GM23248 (cell line): ENCODE measurements around the gene ZNF821. TPM values are rescaled to one million over a fixed set of nuclear protein-coding genes. Genes with fewer than 3 reads are reported as not detected.

Source experiments
- DNase-seq: peaks from one replicate; pipeline ENCODE4 v3.0.0-alpha.2; 2015
- H2AFZ ChIP-seq: fragments of 200-600 bp; sonication (generic); 2 replicates; pipeline ENCODE4 v1.6.1; 2016; ENCODE audit warnings: antibody characterized with exemption
- H3F3A ChIP-seq: fragments of 200-600 bp; sonication (generic); 2 replicates; pipeline ENCODE4 v1.6.1; 2016; ENCODE audit warnings: mild to moderate bottlenecking, antibody characterized with exemption, mixed run types; ENCODE audit not compliant: insufficient read depth
- H3K27ac ChIP-seq: fragments of 200-600 bp; sonication (generic); 2 replicates; pipeline ENCODE4 v1.5.1; 2016; ENCODE audit warnings: mild to moderate bottlenecking
- H3K27me3 ChIP-seq: fragments of 200-600 bp; sonication (generic); replicated peaks from 2 replicates; pipeline ENCODE4 v1.6.1; 2016; ENCODE audit warnings: mild to moderate bottlenecking; ENCODE audit not compliant: insufficient read depth
- H3K36me3 ChIP-seq: fragments of 200-600 bp; sonication (generic); 2 replicates; pipeline ENCODE4 v1.6.1; 2016; ENCODE audit warnings: low read depth, mild to moderate bottlenecking
- H3K4me1 ChIP-seq: fragments of 200-600 bp; sonication (generic); 2 replicates; pipeline ENCODE4 v1.6.1; 2016; ENCODE audit warnings: mild to moderate bottlenecking; ENCODE audit not compliant: insufficient read depth
- H3K4me2 ChIP-seq: fragments of 200-600 bp; sonication (generic); one replicate; pipeline ENCODE4 v1.6.1; 2016; ENCODE audit warnings: mild to moderate bottlenecking; ENCODE audit not compliant: unreplicated experiment
- H3K4me3 ChIP-seq: fragments of 200-600 bp; sonication (generic); 2 replicates; pipeline ENCODE4 v1.5.1; 2016; ENCODE audit warnings: mild to moderate bottlenecking
- H3K79me2 ChIP-seq: fragments of 200-600 bp; sonication (generic); 2 replicates; pipeline ENCODE4 v1.6.1; 2016; ENCODE audit warnings: mild to moderate bottlenecking; ENCODE audit not compliant: insufficient read depth
- H3K9ac ChIP-seq: fragments of 200-600 bp; sonication (generic); 2 replicates; pipeline ENCODE4 v1.6.1; 2016; ENCODE audit warnings: mild to moderate bottlenecking
- H3K9me2 ChIP-seq: fragments of 200-600 bp; sonication (generic); 2 replicates; pipeline ENCODE4 v1.6.1; 2016; ENCODE audit warnings: mixed run types, mild to moderate bottlenecking, moderate library complexity; ENCODE audit not compliant: insufficient read depth
- H3K9me3 ChIP-seq: fragments of 200-600 bp; sonication (generic); one replicate; pipeline ENCODE4 v1.6.1; 2017; ENCODE audit warnings: low read depth
- H4K20me1 ChIP-seq: fragments of 200-600 bp; sonication (generic); 2 replicates; pipeline ENCODE4 v1.6.0; 2016; ENCODE audit not compliant: insufficient read depth
- EZH2 ChIP-seq: fragments of 200-600 bp; sonication (generic); IDR thresholded peaks from 2 replicates; pipeline ENCODE4 v1.6.1; 2018; ENCODE audit warnings: antibody characterized with exemption, mild to moderate bottlenecking; ENCODE audit not compliant: insufficient read depth, poor library complexity, severe bottlenecking
- EZH2phosphoT487 ChIP-seq: fragments of 200-600 bp; sonication (generic); IDR thresholded peaks from 2 replicates; pipeline ENCODE4 v1.6.1; 2018; ENCODE audit warnings: antibody characterized with exemption, moderate library complexity, mild to moderate bottlenecking, low read depth; ENCODE audit not compliant: insufficient read depth
- WGBS, 2 experiments: methylation state at CpG; one replicate each; pipeline ENCODE4 v1.1.6; 2015 to 2017; ENCODE audit warnings: low lambda C conversion rate in 2 of 2, low coverage in 1 of 2; ENCODE audit errors: missing lambda C conversion rate in 2 of 2; 5-methylcytosine and 5-hydroxymethylcytosine counted together
- in situ Hi-C: fragments of 300-500 bp; cut with MboI; formaldehyde crosslinking; loops from 2 replicates; pipeline ENCODE4 v1.15.0; 2020
- polyA plus RNA-seq: library from polyadenylated mRNA; unstranded; fragments of >200 nt; fragmentation: Nextera tagmentation; extraction: Ambion mirVana; gene quantifications from 2 replicates; pipeline ENCODE4 v1.2.1, GENCODE V29; 2016
- total RNA-seq: library from RNA; depleted of rRNA; stranded (reverse); fragments of >200 nt; shearing (Covaris generic); gene quantifications from 2 replicates; pipeline ENCODE4 v1.2.3, GENCODE V29; 2014

ZNF821 gene
- total and polyA plus RNA-seq, 2 experiments from 2014 or later = 6.3 to 21.4 TPM

- Histone ChIP-seq H3K79me2 (peaks cover 100% of the 10 kb centered on the region), H3K27me3 (no peaks in the 10 kb centered on the region), H3F3A (peaks cover 28% of the 10 kb centered on the region), H3K9me3 (no peaks in the 10 kb centered on the region), H3K9me2 (no peaks in the 10 kb centered on the region), H3K4me2 (no peak overlapping the region), H2AFZ (no peak overlapping the region), H3K4me1 (peaks cover 15% of the 10 kb centered on the region), H3K36me3 (peaks cover 68% of the 10 kb centered on the region), H4K20me1 (peaks cover 46% of the 10 kb centered on the region), H3K9ac (0 out of 2 replicates have a peak overlapping the region, but pooled peaks have one; percentile 10), H3K27ac (peak overlapping the region; percentile 42), H3K4me3 (no peak overlapping the region)
- peak; percentile 83 for DNase-seq
- no peak for TF ChIP-seq EZH2
- in situ Hi-C loops = no loop called here
- 55 to 63% methylated on average over 6 of the region's 6 CpGs for WGBS, 2 experiments
Observed at GRCh38 chr16:71917900-71918299, 33.9 kb upstream of the ZNF821 start.

GRCh38 chr16:71916397-71916920 lies 32.5 kb upstream of the ZNF821 start:
- peaks cover 32% of the 10 kb centered on the region for H3F3A ChIP-seq
- no peak for DNase-seq
- H3K36me3 ChIP-seq = peaks cover 55% of the 10 kb centered on the region
- H4K20me1 ChIP-seq = peaks cover 55% of the 10 kb centered on the region
- no peak overlapping the region for H2AFZ ChIP-seq
- H3K9me3 ChIP-seq = no peaks in the 10 kb centered on the region
- WGBS, 2 experiments = 96 to 98% methylated on average over 11 of the region's 11 CpGs
- in situ Hi-C loops = no loop called here
- no peak overlapping the region for H3K4me2 ChIP-seq
- no peak overlapping the region for H3K4me3 ChIP-seq
- H3K9ac ChIP-seq = no peak overlapping the region
- H3K79me2 ChIP-seq = peaks cover 100% of the 10 kb centered on the region
- no peaks in the 10 kb centered on the region for H3K27me3 ChIP-seq
- H3K9me2 ChIP-seq = no peaks in the 10 kb centered on the region
- no peak overlapping the region for H3K27ac ChIP-seq
- TF ChIP-seq EZH2phosphoT487 (no peak), EZH2 (no peak)
- H3K4me1 ChIP-seq = peaks cover 15% of the 10 kb centered on the region

GRCh38 chr16:71915350-71915749 lies 31.4 kb upstream of the ZNF821 start:
- Histone ChIP-seq H3K79me2 (peaks cover 100% of the 10 kb centered on the region), H4K20me1 (peaks cover 59% of the 10 kb centered on the region), H3K27ac (no peak overlapping the region), H3K9me2 (no peaks in the 10 kb centered on the region), H3K9me3 (no peaks in the 10 kb centered on the region), H3F3A (peaks cover 32% of the 10 kb centered on the region), H3K36me3 (peaks cover 44% of the 10 kb centered on the region), H3K9ac (no peak overlapping the region), H2AFZ (no peak overlapping the region), H3K27me3 (no peaks in the 10 kb centered on the region), H3K4me1 (peaks cover 15% of the 10 kb centered on the region), H3K4me2 (no peak overlapping the region), H3K4me3 (no peak overlapping the region)
- DNase-seq = no peak
- TF ChIP-seq EZH2 = no peak
- TF ChIP-seq EZH2phosphoT487 = no peak
- WGBS, 2 experiments = 97 to 98% methylated on average over 2 of the region's 2 CpGs
- in situ Hi-C loops = no loop called here

GRCh38 chr16:71914802-71915201 lies 30.8 kb upstream of the ZNF821 start:
- H3F3A ChIP-seq = peaks cover 31% of the 10 kb centered on the region
- no peak overlapping the region for H2AFZ ChIP-seq
- H3K27me3 ChIP-seq = no peaks in the 10 kb centered on the region
- in situ Hi-C loops = no loop called here
- peaks cover 65% of the 10 kb centered on the region for H4K20me1 ChIP-seq
- H3K4me1 ChIP-seq = peaks cover 15% of the 10 kb centered on the region
- no peak for DNase-seq
- H3K27ac ChIP-seq = no peak overlapping the region
- TF ChIP-seq EZH2phosphoT487 (no peak), EZH2 (no peak)
- 81 to 88% methylated on average over 2 of the region's 2 CpGs for WGBS, 2 experiments
- no peak overlapping the region for H3K4me2 ChIP-seq
- peaks cover 100% of the 10 kb centered on the region for H3K79me2 ChIP-seq
- H3K9me2 ChIP-seq = no peaks in the 10 kb centered on the region
- H3K36me3 ChIP-seq = peaks cover 38% of the 10 kb centered on the region
- H3K9me3 ChIP-seq = no peaks in the 10 kb centered on the region
- no peak overlapping the region for H3K4me3 ChIP-seq
- no peak overlapping the region for H3K9ac ChIP-seq
